T-helper 1 cell treated with Interleukin-12 subunit alpha and Interleukin-12 subunit beta and Interleukin-4 antibody, amounts not matched to agents 30 μg/mL and 1 μg/mL, for 36 hours (primary cell): ENCODE measurements around the gene SLC2A3.
A peak's percentile ranks its signal among the peaks of the same experiment; 100 is the strongest.
"Not testable (repeated sequence)": the region's sequence is repeated elsewhere in the genome, so short reads cannot be mapped to it uniquely, and the experiment has no call there.

Experiments
- H3K27ac Mint-ChIP-seq: one replicate; pipeline ENCODE4 v1.8.0; 2021; ENCODE audit warnings: mild to moderate bottlenecking, mixed read lengths
- H3K27me3 Mint-ChIP-seq: one replicate; pipeline ENCODE4 v1.8.0; 2021; ENCODE audit warnings: low read depth, mixed read lengths
- H3K36me3 Mint-ChIP-seq: one replicate; pipeline ENCODE4 v1.8.0; 2021; ENCODE audit warnings: low read depth, mixed read lengths
- H3K4me1 Mint-ChIP-seq: one replicate; pipeline ENCODE4 v1.8.0; 2021; ENCODE audit warnings: low read depth, mixed read lengths
- H3K4me3 Mint-ChIP-seq: one replicate; pipeline ENCODE4 v1.8.0; 2021; ENCODE audit warnings: mild to moderate bottlenecking, moderate library complexity, mixed read lengths
- H3K9me3 Mint-ChIP-seq: one replicate; pipeline ENCODE4 v1.8.0; 2021; ENCODE audit warnings: mixed read lengths

SLC2A3 gene

GRCh38 chr12:7961395-7962178, 25.6 kb upstream of the SLC2A3 start:
- Mint-ChIP-seq H3K4me1 (peaks cover 41% of the 10 kb centered on the region), H3K9me3 (no peaks in the 10 kb centered on the region), H3K36me3 (peaks cover 11% of the 10 kb centered on the region), H3K27me3 (no peaks in the 10 kb centered on the region), H3K4me3 (peak overlapping the region; percentile 96), H3K27ac (peak overlapping the region; percentile 98)

DNA sequence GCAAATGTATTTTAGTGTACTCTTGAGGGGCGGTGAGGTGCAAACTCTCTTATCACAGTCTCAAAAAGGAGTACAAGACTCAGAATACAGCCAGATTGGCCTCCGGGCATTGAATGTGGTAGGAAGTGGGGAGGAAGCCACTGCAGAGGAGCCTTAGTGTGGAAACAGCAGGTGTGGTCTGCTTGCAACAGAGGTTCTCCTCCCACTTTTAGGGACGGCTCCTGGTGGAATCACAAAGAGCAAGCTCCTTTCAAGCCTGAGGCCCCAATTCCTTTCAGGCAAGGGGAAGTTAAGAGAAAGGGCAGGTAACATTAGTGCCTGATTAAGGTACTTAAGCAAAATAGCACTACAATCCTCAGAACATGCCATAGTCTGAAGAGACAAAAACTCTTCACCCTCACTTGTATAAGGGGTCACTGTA, 23.7 kb upstream of the SLC2A3 start:
- no peaks in the 10 kb centered on the region for H3K27me3 Mint-ChIP-seq
- H3K9me3 Mint-ChIP-seq, result no peaks in the 10 kb centered on the region
- peaks cover 11% of the 10 kb centered on the region for H3K36me3 Mint-ChIP-seq
- H3K27ac Mint-ChIP-seq, result peak overlapping the region; percentile 98
- peak overlapping the region; percentile 96 for H3K4me3 Mint-ChIP-seq
- peaks cover 41% of the 10 kb centered on the region for H3K4me1 Mint-ChIP-seq

- H3K27ac Mint-ChIP-seq, result peak overlapping the region; percentile 98
- H3K4me1 Mint-ChIP-seq, result peaks cover 41% of the 10 kb centered on the region
- H3K27me3 Mint-ChIP-seq, result no peaks in the 10 kb centered on the region
- peaks cover 7% of the 10 kb centered on the region for H3K36me3 Mint-ChIP-seq
- H3K4me3 Mint-ChIP-seq, result peak overlapping the region; percentile 96
- no peaks in the 10 kb centered on the region for H3K9me3 Mint-ChIP-seq
Observed at GRCh38 chr12:7959278-7959677, 23.3 kb upstream of the SLC2A3 start.

DNA sequence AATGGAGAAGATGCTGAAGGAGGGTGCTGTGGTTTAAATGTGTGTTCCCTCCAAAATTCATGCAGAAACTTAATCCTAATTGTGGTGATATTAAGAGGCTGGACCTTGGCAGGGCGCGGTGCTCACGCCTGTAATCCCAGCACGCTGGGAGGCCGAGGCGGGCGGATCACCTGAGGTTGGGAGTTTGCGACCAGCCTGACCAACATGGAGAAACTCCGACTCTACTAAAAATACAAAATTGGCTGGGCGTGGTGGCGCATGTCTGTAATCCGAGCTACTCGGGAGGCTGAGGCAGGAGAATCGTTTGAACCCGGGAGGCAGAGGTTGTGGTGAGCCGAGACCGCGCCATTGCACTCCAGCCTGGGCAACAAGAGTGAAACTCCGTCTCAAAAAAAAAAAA, 18.9 kb upstream of the SLC2A3 start:
- not testable (repeated sequence) for H3K27ac Mint-ChIP-seq, H3K9me3 Mint-ChIP-seq, H3K27me3 Mint-ChIP-seq, H3K4me3 Mint-ChIP-seq, H3K36me3 Mint-ChIP-seq
- H3K4me1 Mint-ChIP-seq, result peaks cover 20% of the 10 kb centered on the region

DNA sequence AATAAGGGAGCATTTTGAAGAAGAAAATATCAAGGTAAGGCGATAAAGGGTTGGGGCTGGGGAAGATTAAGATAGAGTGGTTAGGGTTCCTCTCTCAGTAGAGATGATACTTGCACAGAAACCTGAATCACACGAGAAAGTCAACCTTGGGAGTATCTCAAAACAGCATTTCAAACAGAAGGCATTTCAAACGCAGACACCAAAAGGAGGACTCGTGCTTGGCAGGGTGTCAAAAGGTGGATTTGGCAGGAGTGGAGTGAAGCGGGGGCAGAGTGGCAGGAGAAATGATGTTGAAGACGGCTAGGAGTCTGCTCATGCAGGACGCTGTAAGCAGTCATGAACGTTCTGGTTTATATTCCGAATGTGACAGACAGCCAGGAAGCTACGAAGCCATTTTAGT, 18.4 kb upstream of the SLC2A3 start:
- H3K27me3 Mint-ChIP-seq, H3K4me3 Mint-ChIP-seq, H3K9me3 Mint-ChIP-seq, H3K36me3 Mint-ChIP-seq, H3K27ac Mint-ChIP-seq: not testable (repeated sequence)
- H3K4me1 Mint-ChIP-seq, result peaks cover 16% of the 10 kb centered on the region

GRCh38 chr12:7953912-7954311, 17.9 kb upstream of the SLC2A3 start:
- H3K4me3 Mint-ChIP-seq, H3K27ac Mint-ChIP-seq, H3K9me3 Mint-ChIP-seq, H3K36me3 Mint-ChIP-seq, H3K27me3 Mint-ChIP-seq: not testable (repeated sequence)
- H3K4me1 Mint-ChIP-seq, result peaks cover 13% of the 10 kb centered on the region

DNA sequence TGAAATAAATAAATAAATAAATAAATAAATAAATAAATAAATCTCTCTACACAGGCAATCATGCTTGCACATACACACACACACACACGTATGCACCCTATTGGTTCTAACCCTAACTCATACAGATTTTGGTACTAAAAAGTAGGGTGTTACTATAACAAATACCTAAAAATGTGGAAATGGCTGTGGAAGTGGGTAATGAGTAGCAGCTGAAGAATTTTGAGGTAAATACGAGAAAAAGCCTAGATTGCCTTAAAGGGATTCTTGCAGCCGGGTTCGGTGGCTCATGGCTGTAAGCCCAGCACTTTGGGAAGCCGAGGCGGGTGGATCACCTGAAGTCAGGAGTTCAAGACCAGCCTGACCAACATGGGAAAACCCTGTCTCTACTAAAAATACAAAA, 15.7 kb upstream of the SLC2A3 start:
- peaks cover 7% of the 10 kb centered on the region for H3K4me1 Mint-ChIP-seq

GRCh38 chr12:7950230-7950943, 14.4 kb upstream of the SLC2A3 start:
- H3K4me1 Mint-ChIP-seq, H3K27ac Mint-ChIP-seq, H3K4me3 Mint-ChIP-seq, H3K36me3 Mint-ChIP-seq, H3K27me3 Mint-ChIP-seq, H3K9me3 Mint-ChIP-seq: not testable (repeated sequence)

More for the DNA sequence above, 15.7 kb upstream of the SLC2A3 start:
- H3K4me3 Mint-ChIP-seq, result no peak overlapping the region
- H3K27me3 Mint-ChIP-seq, result no peaks in the 10 kb centered on the region
- H3K36me3 Mint-ChIP-seq, result no peaks in the 10 kb centered on the region
- no peak overlapping the region for H3K27ac Mint-ChIP-seq
- no peaks in the 10 kb centered on the region for H3K9me3 Mint-ChIP-seq

GRCh38 chr12:7948589-7949260, 12.7 kb upstream of the SLC2A3 start:
- H3K4me1 Mint-ChIP-seq, result peaks cover 8% of the 10 kb centered on the region
- H3K27me3 Mint-ChIP-seq, result no peaks in the 10 kb centered on the region
- no peaks in the 10 kb centered on the region for H3K9me3 Mint-ChIP-seq
- H3K4me3 Mint-ChIP-seq, result no peak overlapping the region
- H3K36me3 Mint-ChIP-seq, result no peaks in the 10 kb centered on the region
- H3K27ac Mint-ChIP-seq, result no peak overlapping the region

DNA sequence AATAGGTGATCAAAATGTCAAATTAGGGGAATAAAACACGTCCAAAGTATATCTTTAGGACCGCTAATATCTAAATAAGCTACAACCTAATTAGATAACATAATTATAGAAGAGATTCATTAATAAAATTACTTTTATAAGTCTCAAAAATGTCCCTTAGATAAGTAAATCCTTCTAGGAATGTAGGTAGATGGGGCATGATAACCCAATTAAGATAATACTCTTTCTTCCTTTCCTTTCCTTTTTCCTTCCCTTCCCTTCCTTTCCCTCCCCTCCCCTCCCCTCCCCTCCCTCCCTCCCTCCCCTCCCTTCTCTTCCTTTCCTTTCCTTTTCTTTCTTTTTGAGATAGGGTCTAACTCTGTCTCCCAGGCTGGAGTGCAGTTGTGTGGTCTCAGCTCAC, 11.0 kb upstream of the SLC2A3 start:
- no peaks in the 10 kb centered on the region for H3K36me3 Mint-ChIP-seq
- H3K27ac Mint-ChIP-seq, result no peak overlapping the region
- no peaks in the 10 kb centered on the region for H3K27me3 Mint-ChIP-seq

GRCh38 chr12:7944760-7945159, 8.8 kb upstream of the SLC2A3 start:
- not testable (repeated sequence) for H3K4me3 Mint-ChIP-seq, H3K27ac Mint-ChIP-seq

More for the DNA sequence above, 11.0 kb upstream of the SLC2A3 start:
- peaks cover 8% of the 10 kb centered on the region for H3K4me1 Mint-ChIP-seq
- H3K9me3 Mint-ChIP-seq, result no peaks in the 10 kb centered on the region
- H3K4me3 Mint-ChIP-seq, result no peak overlapping the region

DNA sequence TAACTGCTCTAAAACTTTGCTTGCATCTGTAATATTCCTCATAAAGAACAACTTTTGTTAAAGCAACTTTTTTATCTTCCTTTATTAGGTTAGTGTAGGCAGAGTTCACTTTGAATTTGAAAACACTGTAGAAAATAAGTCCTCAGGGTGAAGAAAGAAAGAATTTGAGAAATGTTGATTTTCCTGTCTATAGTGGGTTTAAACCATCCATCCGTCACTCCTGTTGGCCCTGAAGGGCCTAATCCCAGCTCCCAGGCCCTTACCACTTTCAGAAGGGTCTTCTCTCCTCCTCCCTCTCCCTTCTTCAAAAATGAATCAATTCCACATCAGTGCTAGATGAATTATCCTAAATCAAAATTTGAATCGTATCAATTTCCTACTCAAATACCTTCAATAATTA, 4.9 kb upstream of the SLC2A3 start:
- Mint-ChIP-seq H3K27ac (no peak overlapping the region), H3K27me3 (no peaks in the 10 kb centered on the region), H3K4me1 (peaks cover 12% of the 10 kb centered on the region), H3K4me3 (no peak overlapping the region), H3K36me3 (no peaks in the 10 kb centered on the region), H3K9me3 (no peaks in the 10 kb centered on the region)

More at GRCh38 chr12:7944760-7945159, 8.8 kb upstream of the SLC2A3 start:
- H3K4me1 Mint-ChIP-seq, result peaks cover 10% of the 10 kb centered on the region
- not testable (repeated sequence) for H3K36me3 Mint-ChIP-seq, H3K9me3 Mint-ChIP-seq, H3K27me3 Mint-ChIP-seq

- peak overlapping the region; percentile 55 for H3K4me3 Mint-ChIP-seq
- H3K36me3 Mint-ChIP-seq, result no peaks in the 10 kb centered on the region
- no peaks in the 10 kb centered on the region for H3K9me3 Mint-ChIP-seq
- H3K4me1 Mint-ChIP-seq, result peaks cover 10% of the 10 kb centered on the region
- H3K27me3 Mint-ChIP-seq, result no peaks in the 10 kb centered on the region
- H3K27ac Mint-ChIP-seq, result peak overlapping the region; percentile 39
Observed at GRCh38 chr12:7937833-7938506, 2.0 kb upstream of the SLC2A3 start.

- peaks cover 16% of the 10 kb centered on the region for H3K36me3 Mint-ChIP-seq
- no peak overlapping the region for H3K27ac Mint-ChIP-seq
- H3K4me1 Mint-ChIP-seq, result peaks cover 23% of the 10 kb centered on the region
- no peak overlapping the region for H3K4me3 Mint-ChIP-seq
- no peaks in the 10 kb centered on the region for H3K9me3 Mint-ChIP-seq
- no peaks in the 10 kb centered on the region for H3K27me3 Mint-ChIP-seq
Observed at GRCh38 chr12:7934889-7935492, 996 bp downstream of the SLC2A3 start.
